DOHH2 (cell line): ENCODE data around the gene KRT17.

ENCODE experiments used
- EZH2phosphoT487 ChIP-seq: fragments of 200-600 bp; sonication (generic); IDR thresholded peaks from 2 replicates; pipeline ENCODE4 v1.6.1; 2017; ENCODE audit warnings: borderline replicate concordance, mild to moderate bottlenecking, antibody characterized with exemption, low read length, moderate library complexity, mixed read lengths
- TF ChIP-seq, protein P1 (sequence below): fragments of 200-600 bp; sonication (generic); IDR thresholded peaks from one replicate; pipeline ENCODE4 v1.5.1; 2014; ENCODE audit warnings: antibody characterized with exemption, mild to moderate bottlenecking, low read depth, low read length; ENCODE audit not compliant: poor library complexity, severe bottlenecking

DNA sequence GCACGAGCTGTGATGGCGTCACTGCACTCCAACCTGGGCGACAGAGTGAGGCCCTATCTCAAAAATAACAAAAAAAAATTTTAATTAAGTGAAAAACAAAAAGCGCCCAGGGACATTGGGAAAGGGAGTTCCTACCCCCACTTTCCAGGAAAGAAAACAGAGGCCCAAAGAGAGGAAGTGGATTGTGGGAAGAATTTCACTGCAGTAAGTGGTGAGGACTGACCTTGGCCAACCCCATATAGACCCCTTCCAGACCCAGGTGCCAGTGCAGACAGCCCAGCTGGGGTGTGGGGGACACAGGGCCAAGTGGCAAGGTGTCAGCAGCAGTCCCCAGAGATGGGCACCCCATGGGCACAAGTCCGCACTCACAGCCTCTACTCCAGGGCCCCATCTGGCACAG, 29.0 kb upstream of the KRT17 start:
- TF ChIP-seq, protein P1, sequence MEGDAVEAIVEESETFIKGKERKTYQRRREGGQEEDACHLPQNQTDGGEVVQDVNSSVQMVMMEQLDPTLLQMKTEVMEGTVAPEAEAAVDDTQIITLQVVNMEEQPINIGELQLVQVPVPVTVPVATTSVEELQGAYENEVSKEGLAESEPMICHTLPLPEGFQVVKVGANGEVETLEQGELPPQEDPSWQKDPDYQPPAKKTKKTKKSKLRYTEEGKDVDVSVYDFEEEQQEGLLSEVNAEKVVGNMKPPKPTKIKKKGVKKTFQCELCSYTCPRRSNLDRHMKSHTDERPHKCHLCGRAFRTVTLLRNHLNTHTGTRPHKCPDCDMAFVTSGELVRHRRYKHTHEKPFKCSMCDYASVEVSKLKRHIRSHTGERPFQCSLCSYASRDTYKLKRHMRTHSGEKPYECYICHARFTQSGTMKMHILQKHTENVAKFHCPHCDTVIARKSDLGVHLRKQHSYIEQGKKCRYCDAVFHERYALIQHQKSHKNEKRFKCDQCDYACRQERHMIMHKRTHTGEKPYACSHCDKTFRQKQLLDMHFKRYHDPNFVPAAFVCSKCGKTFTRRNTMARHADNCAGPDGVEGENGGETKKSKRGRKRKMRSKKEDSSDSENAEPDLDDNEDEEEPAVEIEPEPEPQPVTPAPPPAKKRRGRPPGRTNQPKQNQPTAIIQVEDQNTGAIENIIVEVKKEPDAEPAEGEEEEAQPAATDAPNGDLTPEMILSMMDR = no peak
- no peak for TF ChIP-seq EZH2phosphoT487
